Spleen (tissue), 7 donors: ENCODE measurements around the gene SARS1.

ENCODE experiments used
- POLR2A ChIP-seq, 3 donors: fragments of 450-650 bp; IDR thresholded peaks; one replicate each; pipeline ENCODE4 v1.5.1; 2017; ENCODE audit warnings: antibody characterized with exemption in 3 of 3, mild to moderate bottlenecking in 1 of 3
- POLR2AphosphoS5 ChIP-seq, 3 donors: sonication (generic); formaldehyde crosslinking; IDR thresholded peaks; one replicate each; pipeline ENCODE4 v1.5.1; 2017; ENCODE audit warnings: antibody characterized with exemption in 3 of 3
- TF ChIP-seq, protein P1 (sequence below), 11 experiments: fragments of 200-600 bp in 7 of 11; fragments of 450-650 bp in 4 of 11; sonication (generic) in 4 of 11; IDR thresholded peaks in 8 of 11; conservative IDR thresholded peaks in 3 of 11; 1 replicate in 7 of 11; 2 replicates in 4 of 11; pipeline versions ENCODE4 v1.4.0 to v1.8.0; 2016 to 2021; ENCODE audit warnings: antibody characterized with exemption in 11 of 11, inconsistent platforms in 4 of 11, mild to moderate bottlenecking in 1 of 11
- donor health status: DM: no; HTN: no; CAD: no; lungs with moderate emphysema.
- donor health status: DM: no; HTN: no; CAD: no.
- donor health status: DM: no; HTN: no; CAD: no.

DNA sequence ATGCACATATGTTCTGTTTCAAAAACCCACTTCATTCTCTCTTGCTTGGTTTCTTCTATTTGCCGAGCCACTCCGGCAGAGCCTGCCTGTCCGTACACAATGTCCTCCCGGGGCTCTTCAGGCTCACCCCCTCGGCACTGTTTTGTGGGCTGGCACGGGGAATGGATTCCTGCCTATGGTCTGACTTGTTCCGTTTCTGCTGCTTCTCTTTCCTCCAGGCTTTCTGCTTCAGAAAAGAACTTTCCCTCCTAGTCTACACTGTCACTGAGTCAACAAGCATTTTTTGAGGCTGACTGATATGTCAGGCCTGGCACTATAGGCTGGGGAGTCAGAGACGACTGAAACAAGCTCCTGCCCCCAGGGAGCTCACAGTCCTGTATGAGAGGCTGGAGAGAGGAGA lies 28.4 kb upstream of the SARS1 start:
- TF ChIP-seq, protein P1, sequence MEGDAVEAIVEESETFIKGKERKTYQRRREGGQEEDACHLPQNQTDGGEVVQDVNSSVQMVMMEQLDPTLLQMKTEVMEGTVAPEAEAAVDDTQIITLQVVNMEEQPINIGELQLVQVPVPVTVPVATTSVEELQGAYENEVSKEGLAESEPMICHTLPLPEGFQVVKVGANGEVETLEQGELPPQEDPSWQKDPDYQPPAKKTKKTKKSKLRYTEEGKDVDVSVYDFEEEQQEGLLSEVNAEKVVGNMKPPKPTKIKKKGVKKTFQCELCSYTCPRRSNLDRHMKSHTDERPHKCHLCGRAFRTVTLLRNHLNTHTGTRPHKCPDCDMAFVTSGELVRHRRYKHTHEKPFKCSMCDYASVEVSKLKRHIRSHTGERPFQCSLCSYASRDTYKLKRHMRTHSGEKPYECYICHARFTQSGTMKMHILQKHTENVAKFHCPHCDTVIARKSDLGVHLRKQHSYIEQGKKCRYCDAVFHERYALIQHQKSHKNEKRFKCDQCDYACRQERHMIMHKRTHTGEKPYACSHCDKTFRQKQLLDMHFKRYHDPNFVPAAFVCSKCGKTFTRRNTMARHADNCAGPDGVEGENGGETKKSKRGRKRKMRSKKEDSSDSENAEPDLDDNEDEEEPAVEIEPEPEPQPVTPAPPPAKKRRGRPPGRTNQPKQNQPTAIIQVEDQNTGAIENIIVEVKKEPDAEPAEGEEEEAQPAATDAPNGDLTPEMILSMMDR (IDR thresholded peaks at IDR 0.05 in 8 of 11, conservative IDR thresholded peaks at IDR 0.05 in 3 of 11), result no peak
- TF ChIP-seq POLR2A (IDR thresholded peaks at IDR 0.05) (no peak), POLR2AphosphoS5 (IDR thresholded peaks at IDR 0.05) (no peak)
